PFSK-1 (cell line): Measurements from ENCODE around the gene GALNT15.

Experiments used
- FOXP2 ChIP-seq: optimal IDR thresholded peaks from 2 replicates; pipeline ENCODE3; 2011; ENCODE audit warnings: borderline replicate concordance, control low read depth, inconsistent platforms; ENCODE audit not compliant: insufficient read depth; ENCODE audit errors: extremely low read length, extremely low read depth
- POLR2AphosphoS5 ChIP-seq: IDR thresholded peaks from 2 replicates; pipeline ENCODE4 v1.6.1; 2012; ENCODE audit warnings: low read depth, mild to moderate bottlenecking, control low read depth, low read length, moderate library complexity
- REST ChIP-seq, 2 experiments: IDR thresholded peaks; 2 replicates each; pipeline versions ENCODE4 v1.6.1 to v1.8.0; 2011 to 2012; ENCODE audit warnings: low read depth in 2 of 2, low read length in 2 of 2, control low read depth in 1 of 2, inconsistent platforms in 1 of 2, mild to moderate bottlenecking in 1 of 2, moderate library complexity in 1 of 2; ENCODE audit not compliant: insufficient read depth in 1 of 2
- SIN3A ChIP-seq: IDR thresholded peaks from 2 replicates; pipeline ENCODE4 v1.6.1; 2012; ENCODE audit warnings: mild to moderate bottlenecking, low read length, moderate library complexity, borderline replicate concordance; ENCODE audit not compliant: insufficient read depth
- TAF1 ChIP-seq: IDR thresholded peaks from 2 replicates; pipeline ENCODE4 v1.6.1; 2012; ENCODE audit warnings: low read length, control low read depth, borderline replicate concordance; ENCODE audit not compliant: insufficient read depth

Gene GALNT15

GRCh38 chr3:16253601-16254000, 79.1 kb downstream of the GALNT15 start:
- TF ChIP-seq FOXP2 (no peak), POLR2AphosphoS5 (no peak), TAF1 (no peak), SIN3A (no peak), REST (IDR thresholded peaks at IDR 0.05; ENCODE audit: insufficient read depth in 1 of 2, low read depth in 2 of 2, low read length in 2 of 2) (no peak)

GRCh38 chr3:16254916-16255315, 80.4 kb downstream of the GALNT15 start:
- TF ChIP-seq REST (IDR thresholded peaks at IDR 0.05; ENCODE audit: insufficient read depth in 1 of 2, low read depth in 2 of 2, low read length in 2 of 2) (no peak), TAF1 (no peak), SIN3A (no peak), FOXP2 (no peak), POLR2AphosphoS5 (no peak)

GRCh38 chr3:16255326-16255725, 80.8 kb downstream of the GALNT15 start:
- TF ChIP-seq REST (IDR thresholded peaks at IDR 0.05; ENCODE audit: insufficient read depth in 1 of 2, low read depth in 2 of 2, low read length in 2 of 2) (no peak), FOXP2 (no peak), TAF1 (no peak)

- TF ChIP-seq TAF1: no peak
- TF ChIP-seq FOXP2: no peak
- no peak for TF ChIP-seq POLR2AphosphoS5
- TF ChIP-seq SIN3A: no peak
- no peak for TF ChIP-seq REST (IDR thresholded peaks at IDR 0.05; ENCODE audit: insufficient read depth in 1 of 2, low read depth in 2 of 2, low read length in 2 of 2)
Measured at GRCh38 chr3:16255726-16256125, 81.2 kb downstream of the GALNT15 start.

- TF ChIP-seq TAF1 (no peak), FOXP2 (no peak), REST (IDR thresholded peaks at IDR 0.05; ENCODE audit: insufficient read depth in 1 of 2, low read depth in 2 of 2, low read length in 2 of 2) (no peak), SIN3A (no peak), POLR2AphosphoS5 (no peak)
Measured at GRCh38 chr3:16257309-16257708, 82.8 kb downstream of the GALNT15 start.
